ENCODE measurements around the gene SHLD1.
"Not testable (repeated sequence)": the region's sequence is repeated elsewhere in the genome, so short reads cannot be mapped to it uniquely, and the experiment has no call there.

SHLD1 gene

GRCh38 chr20:5748246-5748645 is 2.0 kb upstream of the SHLD1 start:
- peaks cover 2% of the 10 kb centered on the region for H3K79me1 ChIP-seq (ENCODE audit: low read length)
- no peaks in the 10 kb centered on the region for H3K79me2 ChIP-seq (ENCODE audit: control insufficient read depth, insufficient read depth, low read length, poor library complexity)
- no peaks in the 10 kb centered on the region for H3K27me3 ChIP-seq (ENCODE audit: insufficient read depth, low read length)
- H3K36me3 ChIP-seq (ENCODE audit: control insufficient read depth in 1 of 2, insufficient read depth in 2 of 2, low read length in 2 of 2), result no peaks in the 10 kb centered on the region
- H3K4ac ChIP-seq (ENCODE audit: low read depth, low read length), result no peak overlapping the region
- H3K4me3 ChIP-seq (ENCODE audit: low read depth, low read length), result no peak overlapping the region
- H4K91ac ChIP-seq (ENCODE audit: low read depth, low read length), result no peak overlapping the region
- no peak overlapping the region for H4K8ac ChIP-seq (ENCODE audit: low read depth, low read length)
- no peak overlapping the region for H3K4me2 ChIP-seq (ENCODE audit: low read length)
- no peak overlapping the region for H4K12ac ChIP-seq (ENCODE audit: low read depth, low read length)
- H3K23ac ChIP-seq (ENCODE audit: low read length), result no peak overlapping the region
- H2BK120ac ChIP-seq (ENCODE audit: insufficient read depth, low read length, poor library complexity), result no peak overlapping the region
- no peak for DNase-seq
- H2AK5ac ChIP-seq (ENCODE audit: low read length), result no peak overlapping the region
- H3K4me1 ChIP-seq (ENCODE audit: control insufficient read depth in 1 of 2, insufficient read depth in 2 of 2, low read length in 2 of 2), result no peaks in the 10 kb centered on the region
- WGBS (ENCODE audit: extremely low coverage, insufficient coverage, insufficient read length), result no CpG with 5 or more reads among the region's 6 CpGs
- H2BK12ac ChIP-seq (ENCODE audit: low read length), result no peak overlapping the region
- no peak overlapping the region for H2AFZ ChIP-seq (ENCODE audit: insufficient read depth, low read length, poor library complexity)
- H3K9ac ChIP-seq (ENCODE audit: low read length), result no peak overlapping the region
- no peak overlapping the region for H3K18ac ChIP-seq (ENCODE audit: low read length)
- no peak overlapping the region for H3K14ac ChIP-seq (ENCODE audit: low read length)
- no peak overlapping the region for H3K27ac ChIP-seq (ENCODE audit: low read depth, low read length)
- H2BK5ac ChIP-seq (ENCODE audit: low read depth, low read length, poor library complexity), result no peak overlapping the region
- no peaks in the 10 kb centered on the region for H3K9me3 ChIP-seq (ENCODE audit: insufficient read depth, low read depth, low read length)

GRCh38 chr20:5749512-5749951 is 669 bp upstream of the SHLD1 start:
- H2AK5ac ChIP-seq (ENCODE audit: low read length); H3K14ac ChIP-seq (ENCODE audit: low read length); H3K9me3 ChIP-seq (ENCODE audit: insufficient read depth, low read depth, low read length); DNase-seq; H3K79me2 ChIP-seq (ENCODE audit: control insufficient read depth, insufficient read depth, low read length, poor library complexity); H2BK120ac ChIP-seq (ENCODE audit: insufficient read depth, low read length, poor library complexity); H3K4me1 ChIP-seq (ENCODE audit: control insufficient read depth in 1 of 2, insufficient read depth in 2 of 2, low read length in 2 of 2); H3K79me1 ChIP-seq (ENCODE audit: low read length); H2BK5ac ChIP-seq (ENCODE audit: low read depth, low read length, poor library complexity); H2BK12ac ChIP-seq (ENCODE audit: low read length); H3K9ac ChIP-seq (ENCODE audit: low read length); H3K36me3 ChIP-seq (ENCODE audit: control insufficient read depth in 1 of 2, insufficient read depth in 2 of 2, low read length in 2 of 2); H3K4me2 ChIP-seq (ENCODE audit: low read length); H3K27ac ChIP-seq (ENCODE audit: low read depth, low read length); H3K18ac ChIP-seq (ENCODE audit: low read length); H3K4me3 ChIP-seq (ENCODE audit: low read depth, low read length); H3K4ac ChIP-seq (ENCODE audit: low read depth, low read length); H3K27me3 ChIP-seq (ENCODE audit: insufficient read depth, low read length); H3K23ac ChIP-seq (ENCODE audit: low read length): not testable (repeated sequence)
- Histone ChIP-seq H4K12ac (ENCODE audit: low read depth, low read length) (peak overlapping the region; percentile 23), H4K8ac (ENCODE audit: low read depth, low read length) (peak overlapping the region; percentile 98), H2AFZ (ENCODE audit: insufficient read depth, low read length, poor library complexity) (peak overlapping the region; percentile 56), H4K91ac (ENCODE audit: low read depth, low read length) (peak overlapping the region; percentile 75)
- no CpG with 5 or more reads among the region's 12 CpGs for WGBS (ENCODE audit: extremely low coverage, insufficient coverage, insufficient read length)

- no CpG with 5 or more reads among the region's 4 CpGs for WGBS (ENCODE audit: extremely low coverage, insufficient coverage, insufficient read length)
- Histone ChIP-seq H2BK12ac (ENCODE audit: low read length) (no peak overlapping the region), H3K36me3 (ENCODE audit: control insufficient read depth in 1 of 2, insufficient read depth in 2 of 2, low read length in 2 of 2) (no peaks in the 10 kb centered on the region), H4K91ac (ENCODE audit: low read depth, low read length) (no peak overlapping the region), H3K4me2 (ENCODE audit: low read length) (no peak overlapping the region), H2AFZ (ENCODE audit: insufficient read depth, low read length, poor library complexity) (no peak overlapping the region), H2BK120ac (ENCODE audit: insufficient read depth, low read length, poor library complexity) (no peak overlapping the region), H4K8ac (ENCODE audit: low read depth, low read length) (no peak overlapping the region), H3K27ac (ENCODE audit: low read depth, low read length) (no peak overlapping the region), H2AK5ac (ENCODE audit: low read length) (no peak overlapping the region), H3K27me3 (ENCODE audit: insufficient read depth, low read length) (no peaks in the 10 kb centered on the region), H3K79me2 (ENCODE audit: control insufficient read depth, insufficient read depth, low read length, poor library complexity) (no peaks in the 10 kb centered on the region), H3K23ac (ENCODE audit: low read length) (no peak overlapping the region), H3K9ac (ENCODE audit: low read length) (no peak overlapping the region), H3K14ac (ENCODE audit: low read length) (no peak overlapping the region), H3K9me3 (ENCODE audit: insufficient read depth, low read depth, low read length) (no peaks in the 10 kb centered on the region), H3K4me3 (ENCODE audit: low read depth, low read length) (no peak overlapping the region), H3K18ac (ENCODE audit: low read length) (no peak overlapping the region), H4K12ac (ENCODE audit: low read depth, low read length) (no peak overlapping the region), H2BK5ac (ENCODE audit: low read depth, low read length, poor library complexity) (no peak overlapping the region), H3K4me1 (ENCODE audit: control insufficient read depth in 1 of 2, insufficient read depth in 2 of 2, low read length in 2 of 2) (no peaks in the 10 kb centered on the region), H3K79me1 (ENCODE audit: low read length) (peaks cover 2% of the 10 kb centered on the region), H3K4ac (ENCODE audit: low read depth, low read length) (no peak overlapping the region)
- no peak for DNase-seq
Observed at GRCh38 chr20:5751856-5752255, 1.7 kb downstream of the SHLD1 start.

DNA sequence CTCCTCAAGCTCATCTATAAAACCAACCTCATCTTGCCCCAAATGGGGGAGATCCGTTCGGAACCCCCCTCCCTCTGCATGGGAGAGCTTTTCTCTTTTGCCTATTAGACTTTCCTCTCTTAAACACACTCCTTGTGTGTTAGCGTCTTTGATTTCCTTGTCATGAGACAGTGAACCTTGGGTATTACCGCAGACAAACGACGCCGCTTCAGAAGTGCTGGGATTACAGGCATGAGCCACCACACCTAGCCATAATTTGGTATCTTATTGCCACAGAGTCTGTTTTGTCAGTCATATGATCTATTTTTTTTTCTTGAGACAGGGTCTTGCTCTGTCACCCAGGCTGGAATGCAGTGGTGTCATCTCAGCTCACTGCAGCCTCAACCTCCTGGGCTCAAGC is 3.6 kb downstream of the SHLD1 start:
- no peak overlapping the region for H2BK12ac ChIP-seq (ENCODE audit: low read length)
- H2BK5ac ChIP-seq (ENCODE audit: low read depth, low read length, poor library complexity), result no peak overlapping the region
- no peaks in the 10 kb centered on the region for H3K27me3 ChIP-seq (ENCODE audit: insufficient read depth, low read length)
- no peaks in the 10 kb centered on the region for H3K36me3 ChIP-seq (ENCODE audit: control insufficient read depth in 1 of 2, insufficient read depth in 2 of 2, low read length in 2 of 2)
- no peak overlapping the region for H4K12ac ChIP-seq (ENCODE audit: low read depth, low read length)
- no peak overlapping the region for H4K91ac ChIP-seq (ENCODE audit: low read depth, low read length)
- H3K18ac ChIP-seq (ENCODE audit: low read length), result no peak overlapping the region
- H3K14ac ChIP-seq (ENCODE audit: low read length), result no peak overlapping the region
- DNase-seq, result no peak
- no peak overlapping the region for H2AFZ ChIP-seq (ENCODE audit: insufficient read depth, low read length, poor library complexity)
- no peak overlapping the region for H3K27ac ChIP-seq (ENCODE audit: low read depth, low read length)
- H3K4me1 ChIP-seq (ENCODE audit: control insufficient read depth in 1 of 2, insufficient read depth in 2 of 2, low read length in 2 of 2), result no peaks in the 10 kb centered on the region
- WGBS (ENCODE audit: extremely low coverage, insufficient coverage, insufficient read length), result no CpG with 5 or more reads among the region's 7 CpGs
- H3K4me2 ChIP-seq (ENCODE audit: low read length), result no peak overlapping the region
- no peak overlapping the region for H3K9ac ChIP-seq (ENCODE audit: low read length)
- no peak overlapping the region for H3K23ac ChIP-seq (ENCODE audit: low read length)
- no peak overlapping the region for H3K4ac ChIP-seq (ENCODE audit: low read depth, low read length)
- no peaks in the 10 kb centered on the region for H3K79me2 ChIP-seq (ENCODE audit: control insufficient read depth, insufficient read depth, low read length, poor library complexity)
- no peak overlapping the region for H2AK5ac ChIP-seq (ENCODE audit: low read length)
- H3K79me1 ChIP-seq (ENCODE audit: low read length), result peaks cover 2% of the 10 kb centered on the region
- H3K9me3 ChIP-seq (ENCODE audit: insufficient read depth, low read depth, low read length), result no peaks in the 10 kb centered on the region
- H4K8ac ChIP-seq (ENCODE audit: low read depth, low read length), result no peak overlapping the region
- no peak overlapping the region for H3K4me3 ChIP-seq (ENCODE audit: low read depth, low read length)
- H2BK120ac ChIP-seq (ENCODE audit: insufficient read depth, low read length, poor library complexity), result no peak overlapping the region
